ENCODE results near the gene PADI3.

- TF ChIP-seq ZNF671 (CRISPR knock-in tag; IDR thresholded peaks at IDR 0.05) (no peak), RELA (CRISPR knock-in tag; IDR thresholded peaks at IDR 0.05; ENCODE audit: borderline replicate concordance) (no peak), ATF1 (CRISPR knock-in tag; IDR thresholded peaks at IDR 0.05) (no peak), CTCF (IDR thresholded peaks at IDR 0.05) (no peak), NFYB (CRISPR knock-in tag; conservative IDR thresholded peaks at IDR 0.05; ENCODE audit: low read depth) (no peak), ETV6 (CRISPR knock-in tag; IDR thresholded peaks at IDR 0.05) (no peak), RORB (CRISPR knock-in tag; IDR thresholded peaks at IDR 0.05) (no peak)
Observed at GRCh38 chr1:17234405-17234804, 14.5 kb upstream of the PADI3 start.

Measured in WTC11 (cell line).